NT2/D1 (cell line): ENCODE measurements around the gene GNA15.

Source experiments
- SUZ12 ChIP-seq: IDR thresholded peaks from 2 replicates; pipeline ENCODE4 v1.6.1; 2011; ENCODE audit not compliant: insufficient read length, insufficient read depth; ENCODE audit errors: extremely low read depth
- YY1 ChIP-seq: IDR thresholded peaks from 2 replicates; pipeline ENCODE4 v1.6.1; 2011; ENCODE audit not compliant: insufficient read length, insufficient read depth
- ZNF274 ChIP-seq: IDR thresholded peaks from 2 replicates; pipeline ENCODE4 v1.6.1; 2011; ENCODE audit warnings: mild to moderate bottlenecking, low read depth, low read length

DNA sequence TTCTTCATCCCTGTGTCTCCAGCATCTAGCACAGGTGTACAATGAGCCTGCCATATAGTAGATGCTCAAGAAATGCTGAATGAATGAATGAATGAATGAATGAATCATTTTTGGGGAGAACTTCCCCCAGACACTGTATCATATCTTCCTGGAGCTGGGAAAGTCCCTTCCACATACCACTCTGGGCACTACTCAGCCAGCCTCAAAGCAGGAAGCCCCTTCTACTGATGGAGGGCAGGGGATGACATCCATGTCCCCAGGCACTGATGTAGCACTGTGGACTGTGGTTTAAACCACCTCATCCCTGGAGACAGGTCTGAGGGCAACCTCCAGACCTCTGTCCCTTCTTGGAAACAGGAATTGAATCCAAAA lies 4.8 kb downstream of the GNA15 start:
- no peak for TF ChIP-seq YY1
- no peak for TF ChIP-seq ZNF274
- no peak for TF ChIP-seq SUZ12
